SK-N-SH (cell line): ENCODE data around the gene HPRT1. TPM values are rescaled to one million over a fixed set of nuclear protein-coding genes. Genes with fewer than 3 reads are reported as not detected.

Experiments used
- CTCF ChIA-PET: fragments of 300-600, 350-600 bp; formaldehyde crosslinking; extraction: SDS; loops from one replicate; lab custom pipeline; 2021; lab: Yijun Ruan, JAX
- POLR2A ChIA-PET: fragments of 350-600 bp; sonication (Branson Sonifier 250); formaldehyde crosslinking; extraction: SDS; loops from one replicate; lab custom pipeline; 2020; ENCODE audit warnings: antibody characterized with exemption, inconsistent platforms; lab: Yijun Ruan, JAX
- DNase-seq: peaks from one replicate; pipeline ENCODE4 v3.0.0; 2012
- H2AFZ ChIP-seq: fragments of 200-600 bp; sonication (generic); 2 replicates; pipeline ENCODE4 v1.8.1; 2016; ENCODE audit warnings: antibody characterized with exemption, mild to moderate bottlenecking, low read depth
- H3F3A ChIP-seq: fragments of 200-600 bp; sonication (generic); replicated peaks from 2 replicates; pipeline ENCODE3; 2016; ENCODE audit warnings: antibody characterized with exemption, mild to moderate bottlenecking; ENCODE audit not compliant: insufficient read depth
- H3K27ac ChIP-seq, 2 experiments: fragments of 200-500 bp in 1 of 2; fragments of 200-600 bp in 1 of 2; sonication (Bioruptor generic) in 1 of 2; sonication (generic), shearing (Covaris generic) in 1 of 2; 2 replicates each; pipeline versions ENCODE4 v1.5.1 to v1.6.1; 2014 to 2016; ENCODE audit warnings: low read depth in 2 of 2, inconsistent platforms in 1 of 2, low read length in 1 of 2, mild to moderate bottlenecking in 1 of 2, mixed read lengths in 1 of 2
- H3K27me3 ChIP-seq: fragments of 200-600 bp; sonication (generic), shearing (Covaris generic); 2 replicates; pipeline ENCODE4 v1.6.1; 2016; ENCODE audit warnings: mixed run types; ENCODE audit not compliant: insufficient read depth
- H3K36me3 ChIP-seq, 2 experiments: fragments of 200-500 bp in 1 of 2; fragments of 200-600 bp in 1 of 2; sonication (Bioruptor generic) in 1 of 2; sonication (generic) in 1 of 2; replicated peaks in 1 of 2; 2 replicates each; pipeline versions ENCODE3 to v1.5.1; 2014 to 2016; ENCODE audit warnings: low read length in 1 of 2, mild to moderate bottlenecking in 1 of 2; ENCODE audit not compliant: insufficient read depth in 2 of 2, control insufficient read depth in 1 of 2
- H3K4me1 ChIP-seq, 2 experiments: fragments of 200-500 bp in 1 of 2; fragments of 200-600 bp in 1 of 2; sonication (Bioruptor generic) in 1 of 2; sonication (generic), shearing (Covaris generic) in 1 of 2; 2 replicates each; pipeline versions ENCODE4 v1.5.1 to v1.6.1; 2014 to 2016; ENCODE audit warnings: low read depth in 1 of 2, low read length in 1 of 2, mixed run types in 1 of 2; ENCODE audit not compliant: insufficient read depth in 2 of 2, control insufficient read depth in 1 of 2
- H3K4me2 ChIP-seq: fragments of 200-600 bp; sonication (generic), shearing (Covaris generic); 2 replicates; pipeline ENCODE4 v1.6.1; 2017; ENCODE audit warnings: mixed run types
- H3K4me3 ChIP-seq, 2 experiments: fragments of 200-500 bp in 1 of 2; fragments of 200-600 bp in 1 of 2; sonication (Bioruptor generic) in 1 of 2; sonication (generic), shearing (Covaris generic) in 1 of 2; 2 replicates each; pipeline versions ENCODE4 v1.5.1 to v1.8.1; 2014 to 2016; ENCODE audit warnings: low read depth in 2 of 2, inconsistent platforms in 1 of 2, low read length in 1 of 2, mild to moderate bottlenecking in 1 of 2, mixed read lengths in 1 of 2, moderate library complexity in 1 of 2
- H3K79me2 ChIP-seq: fragments of 200-600 bp; sonication (generic); 2 replicates; pipeline ENCODE4 v1.8.1; 2017; ENCODE audit warnings: mild to moderate bottlenecking; ENCODE audit not compliant: insufficient read depth
- H3K9ac ChIP-seq: fragments of 200-600 bp; sonication (generic); 2 replicates; pipeline ENCODE4 v1.6.1; 2017; ENCODE audit warnings: mixed run types
- H3K9me2 ChIP-seq: fragments of 200-600 bp; sonication (generic); 2 replicates; pipeline ENCODE4 v1.6.1; 2017; ENCODE audit warnings: mixed run types
- H3K9me3 ChIP-seq: fragments of 200-600 bp; sonication (generic); 2 replicates; pipeline ENCODE4 v1.6.1; 2017; ENCODE audit warnings: mixed run types, mild to moderate bottlenecking, moderate library complexity
- H4K20me1 ChIP-seq: fragments of 200-600 bp; sonication (generic); 2 replicates; pipeline ENCODE4 v1.6.1; 2017; ENCODE audit warnings: mild to moderate bottlenecking, mixed run types; ENCODE audit not compliant: insufficient read depth
- ELF1 ChIP-seq: IDR thresholded peaks from 2 replicates; pipeline ENCODE4 v1.4.0; 2012
- EZH2phosphoT487 ChIP-seq: fragments of 200-600 bp; sonication (generic); IDR thresholded peaks from 2 replicates; pipeline ENCODE4 v1.6.1; 2017; ENCODE audit warnings: low read depth, mixed run types, mild to moderate bottlenecking, antibody characterized with exemption, moderate library complexity, borderline replicate concordance
- FOSL2 ChIP-seq: IDR thresholded peaks from 2 replicates; pipeline ENCODE4 v1.4.0; 2012; ENCODE audit warnings: low read depth, mild to moderate bottlenecking, moderate library complexity, borderline replicate concordance
- FOXJ3 ChIP-seq: sonication (generic); formaldehyde crosslinking; IDR thresholded peaks from 2 replicates; pipeline ENCODE4 v1.5.1; 2020; ENCODE audit warnings: mild to moderate bottlenecking, missing genetic modification reagents
- FOXM1 ChIP-seq: IDR thresholded peaks from 2 replicates; pipeline ENCODE4 v1.4.0; 2012; ENCODE audit warnings: low read depth, mild to moderate bottlenecking
- GATA2 ChIP-seq: sonication (generic); formaldehyde crosslinking; IDR thresholded peaks from 2 replicates; pipeline ENCODE4 v1.5.0; 2020; ENCODE audit warnings: mild to moderate bottlenecking, missing genetic modification reagents
- MEF2A ChIP-seq: IDR thresholded peaks from 2 replicates; pipeline ENCODE4 v1.4.0; 2012; ENCODE audit warnings: low read depth, borderline replicate concordance
- NFIC ChIP-seq: IDR thresholded peaks from 2 replicates; pipeline ENCODE4 v1.4.0; 2012; ENCODE audit warnings: borderline replicate concordance
- NRF1 ChIP-seq: IDR thresholded peaks from 2 replicates; pipeline ENCODE4 v1.6.1; 2012; ENCODE audit warnings: low read depth, mild to moderate bottlenecking, low read length
- POLR2AphosphoS5 ChIP-seq: IDR thresholded peaks from 2 replicates; pipeline ENCODE4 v1.6.1; 2012; ENCODE audit warnings: low read depth, low read length
- RAD21 ChIP-seq: IDR thresholded peaks from 2 replicates; pipeline ENCODE4 v1.6.1; 2012; ENCODE audit warnings: mild to moderate bottlenecking, low read length
- RCOR1 ChIP-seq: fragments of 150-350 bp; IDR thresholded peaks from 2 replicates; pipeline ENCODE4 v1.6.1; 2017; ENCODE audit warnings: antibody characterized with exemption, low read length
- SIN3A ChIP-seq: IDR thresholded peaks from 2 replicates; pipeline ENCODE4 v1.6.1; 2012; ENCODE audit warnings: low read depth, mild to moderate bottlenecking, low read length, moderate library complexity, borderline replicate concordance
- SMC3 ChIP-seq: IDR thresholded peaks from 2 replicates; pipeline ENCODE4 v1.6.1; 2012; ENCODE audit warnings: low read depth, low read length, improper control_type of control experiment
- TAF1 ChIP-seq: IDR thresholded peaks from 2 replicates; pipeline ENCODE4 v1.6.1; 2012; ENCODE audit warnings: low read depth, mild to moderate bottlenecking, low read length, moderate library complexity, borderline replicate concordance
- TCF12 ChIP-seq: IDR thresholded peaks from 2 replicates; pipeline ENCODE4 v1.4.0; 2012
- TEAD4 ChIP-seq: IDR thresholded peaks from 2 replicates; pipeline ENCODE4 v1.4.0; 2012; ENCODE audit warnings: mild to moderate bottlenecking, borderline replicate concordance; ENCODE audit not compliant: insufficient read depth
- USF1 ChIP-seq: IDR thresholded peaks from 2 replicates; pipeline ENCODE4 v1.4.0; 2012; ENCODE audit warnings: low read depth, borderline replicate concordance
- WGBS: methylation state at CpG from one replicate; pipeline ENCODE4 v1.1.6; 2017; ENCODE audit warnings: low lambda C conversion rate; 5-methylcytosine and 5-hydroxymethylcytosine counted together
- polyA plus RNA-seq, 3 experiments: library from polyadenylated mRNA; depleted of rRNA; stranded (reverse); fragments of >200 nt; gene quantifications; 2 replicates each; pipeline ENCODE4 v1.2.3, GENCODE V29; 2012
- TF ChIP-seq, protein P1 (sequence below): fragments of 200-600 bp; sonication (generic); IDR thresholded peaks from 2 replicates; pipeline ENCODE4 v1.6.1; 2017; ENCODE audit warnings: antibody characterized with exemption, mild to moderate bottlenecking, moderate library complexity
- TF ChIP-seq, protein P2 (sequence below): IDR thresholded peaks from 2 replicates; pipeline ENCODE4 v1.4.0; 2012; ENCODE audit warnings: low read depth

Gene HPRT1
- polyA plus RNA-seq, 1 of the 3 experiments (the other 2 are of a cell fraction), result 42.3 TPM

GRCh38 chrX:134452596-134452995 is 7.4 kb upstream of the HPRT1 start:
- Histone ChIP-seq H3K79me2 (no peaks in the 10 kb centered on the region), H3K36me3 (no peaks in the 10 kb centered on the region), H3K9me3 (no peaks in the 10 kb centered on the region), H2AFZ (no peak overlapping the region), H3K4me3 (no peak overlapping the region), H3F3A (no peaks in the 10 kb centered on the region), H3K4me1 (no peaks in the 10 kb centered on the region), H3K27ac (no peak overlapping the region), H4K20me1 (no peaks in the 10 kb centered on the region), H3K27me3 (peaks cover 11% of the 10 kb centered on the region; the same call in 1 of the 2 replicates), H3K4me2 (no peak overlapping the region), H3K9ac (no peak overlapping the region), H3K9me2 (no peaks in the 10 kb centered on the region)
- 63% methylated on average over 6 of the region's 6 CpGs for WGBS
- POLR2A ChIA-PET, result no interaction called here
- no peak for DNase-seq
- TF ChIP-seq MEF2A (no peak), FOSL2 (no peak), TAF1 (no peak), EZH2phosphoT487 (no peak), NFIC (no peak), FOXM1 (no peak), FOXJ3 (CRISPR knock-in tag) (no peak), TEAD4 (no peak), ELF1 (no peak), SIN3A (no peak), POLR2AphosphoS5 (no peak), GATA2 (CRISPR knock-in tag) (no peak), RAD21 (no peak), TCF12 (no peak), SMC3 (no peak), RCOR1 (no peak), NRF1 (no peak), USF1 (no peak)
- TF ChIP-seq, protein P1, sequence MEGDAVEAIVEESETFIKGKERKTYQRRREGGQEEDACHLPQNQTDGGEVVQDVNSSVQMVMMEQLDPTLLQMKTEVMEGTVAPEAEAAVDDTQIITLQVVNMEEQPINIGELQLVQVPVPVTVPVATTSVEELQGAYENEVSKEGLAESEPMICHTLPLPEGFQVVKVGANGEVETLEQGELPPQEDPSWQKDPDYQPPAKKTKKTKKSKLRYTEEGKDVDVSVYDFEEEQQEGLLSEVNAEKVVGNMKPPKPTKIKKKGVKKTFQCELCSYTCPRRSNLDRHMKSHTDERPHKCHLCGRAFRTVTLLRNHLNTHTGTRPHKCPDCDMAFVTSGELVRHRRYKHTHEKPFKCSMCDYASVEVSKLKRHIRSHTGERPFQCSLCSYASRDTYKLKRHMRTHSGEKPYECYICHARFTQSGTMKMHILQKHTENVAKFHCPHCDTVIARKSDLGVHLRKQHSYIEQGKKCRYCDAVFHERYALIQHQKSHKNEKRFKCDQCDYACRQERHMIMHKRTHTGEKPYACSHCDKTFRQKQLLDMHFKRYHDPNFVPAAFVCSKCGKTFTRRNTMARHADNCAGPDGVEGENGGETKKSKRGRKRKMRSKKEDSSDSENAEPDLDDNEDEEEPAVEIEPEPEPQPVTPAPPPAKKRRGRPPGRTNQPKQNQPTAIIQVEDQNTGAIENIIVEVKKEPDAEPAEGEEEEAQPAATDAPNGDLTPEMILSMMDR, result no peak
- TF ChIP-seq, protein P2, sequence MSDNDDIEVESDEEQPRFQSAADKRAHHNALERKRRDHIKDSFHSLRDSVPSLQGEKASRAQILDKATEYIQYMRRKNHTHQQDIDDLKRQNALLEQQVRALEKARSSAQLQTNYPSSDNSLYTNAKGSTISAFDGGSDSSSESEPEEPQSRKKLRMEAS, result no peak
- CTCF ChIA-PET, result no interaction called here
